ENCODE results near the gene EFEMP1.

DNA sequence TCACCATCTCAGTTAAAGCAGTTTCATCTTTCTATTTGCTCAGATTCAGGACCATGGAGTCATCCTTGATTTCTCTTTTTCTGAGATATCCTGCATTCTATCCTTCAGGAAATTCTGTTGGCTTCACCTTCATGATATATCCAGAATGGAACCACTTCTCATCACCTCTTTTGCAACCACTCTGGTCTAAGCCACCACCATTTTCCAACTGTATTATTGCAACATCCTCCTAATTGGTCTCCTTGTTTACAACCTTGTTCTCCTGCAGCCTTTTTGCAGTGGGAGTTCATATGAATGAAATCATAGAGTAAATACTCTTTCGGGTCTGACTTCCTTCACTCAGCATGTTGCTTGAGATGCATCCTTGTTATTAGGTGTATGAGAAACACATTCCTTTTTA, 3.4 kb upstream of the EFEMP1 start:
- TF ChIP-seq, protein P1, sequence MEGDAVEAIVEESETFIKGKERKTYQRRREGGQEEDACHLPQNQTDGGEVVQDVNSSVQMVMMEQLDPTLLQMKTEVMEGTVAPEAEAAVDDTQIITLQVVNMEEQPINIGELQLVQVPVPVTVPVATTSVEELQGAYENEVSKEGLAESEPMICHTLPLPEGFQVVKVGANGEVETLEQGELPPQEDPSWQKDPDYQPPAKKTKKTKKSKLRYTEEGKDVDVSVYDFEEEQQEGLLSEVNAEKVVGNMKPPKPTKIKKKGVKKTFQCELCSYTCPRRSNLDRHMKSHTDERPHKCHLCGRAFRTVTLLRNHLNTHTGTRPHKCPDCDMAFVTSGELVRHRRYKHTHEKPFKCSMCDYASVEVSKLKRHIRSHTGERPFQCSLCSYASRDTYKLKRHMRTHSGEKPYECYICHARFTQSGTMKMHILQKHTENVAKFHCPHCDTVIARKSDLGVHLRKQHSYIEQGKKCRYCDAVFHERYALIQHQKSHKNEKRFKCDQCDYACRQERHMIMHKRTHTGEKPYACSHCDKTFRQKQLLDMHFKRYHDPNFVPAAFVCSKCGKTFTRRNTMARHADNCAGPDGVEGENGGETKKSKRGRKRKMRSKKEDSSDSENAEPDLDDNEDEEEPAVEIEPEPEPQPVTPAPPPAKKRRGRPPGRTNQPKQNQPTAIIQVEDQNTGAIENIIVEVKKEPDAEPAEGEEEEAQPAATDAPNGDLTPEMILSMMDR (conservative IDR thresholded peaks at IDR 0.05; ENCODE audit: low read depth, low read length), result no peak
- no peak for TF ChIP-seq EZH2 (IDR thresholded peaks at IDR 0.05; ENCODE audit: borderline replicate concordance, low read depth, low read length, poor library complexity, severe bottlenecking)

All from A673 (cell line).